ENCODE measurements around the gene FILIP1L.

DNA sequence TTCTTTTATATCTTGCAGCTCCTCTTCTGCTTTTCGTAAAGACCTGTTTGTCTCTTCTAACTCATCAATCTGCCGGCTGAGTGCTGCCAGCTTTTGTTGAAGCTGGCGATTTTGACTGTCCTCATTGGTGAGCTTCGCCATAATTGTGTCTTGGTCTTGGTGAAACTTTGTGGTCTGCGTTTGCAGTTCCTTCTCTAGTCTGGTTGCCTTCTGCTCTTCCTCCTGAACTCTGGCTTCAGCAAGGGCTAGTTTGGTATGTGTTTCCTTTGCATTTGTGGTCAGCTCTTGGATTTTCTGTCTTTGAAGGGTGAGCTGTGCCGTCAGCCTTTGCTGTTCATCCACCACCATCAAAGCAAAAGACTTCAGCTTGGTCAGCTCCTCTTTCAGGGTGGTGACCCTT, 263.7 kb downstream of the FILIP1L start:
- no peak for TF ChIP-seq CTCF (IDR thresholded peaks at IDR 0.05)
- no peak for TF ChIP-seq POLR2A (IDR thresholded peaks at IDR 0.05)
